ENCODE results near the gene CEACAM4. TPM values are rescaled to one million over a fixed set of nuclear protein-coding genes. Genes with fewer than 3 reads are reported as not detected.

The CEACAM4 gene
- total and polyA plus RNA-seq, 2 donors (not counting 1 experiment from before 2014, with no cell fraction given) = 0.34 TPM; not detected in 1

GRCh38 chr19:41588497-41589209 lies 38.2 kb downstream of the CEACAM4 start:
- H3K9ac ChIP-seq (ENCODE audit: low read length) = no peak overlapping the region
- H3K36me3 ChIP-seq (replicated peaks in 1 of 2; ENCODE audit: control extremely low read depth in 1 of 2, control insufficient read depth in 1 of 2, extremely low read depth in 1 of 2, insufficient read depth in 2 of 2, low read length in 1 of 2) = peaks cover 0 to 27% of the 10 kb centered on the region in 2 experiments
- no peak overlapping the region for H3K27ac Mint-ChIP-seq
- WGBS (ENCODE audit: insufficient coverage) = 77% methylated on average over 4 of the region's 6 CpGs
- no peaks in the 10 kb centered on the region for H3K4me1 Mint-ChIP-seq
- H3K27me3 Mint-ChIP-seq = peaks cover 8% of the 10 kb centered on the region
- CTCF ChIA-PET = interaction anchor here (0.6 to 2.1 kb wide), 2 partner anchors 8 to 164 kb away, joined by 3 to 8 read pairs; no protein-coding TSS in a partner anchor
- POLR2A ChIA-PET = no interaction called here
- H3K9me3 Mint-ChIP-seq (ENCODE audit: insufficient read depth) = no peaks in the 10 kb centered on the region
- no peaks in the 10 kb centered on the region for H3K9me3 ChIP-seq (ENCODE audit: control extremely low read depth in 1 of 3, control insufficient read depth in 2 of 3, insufficient read depth in 1 of 3, low read length in 2 of 3)
- ATAC-seq (ENCODE audit: low read depth) (no peak), DNase-seq (no peak)
- H3K4me3 Mint-ChIP-seq = no peak overlapping the region
- H3K79me2 ChIP-seq (ENCODE audit: control insufficient read depth, insufficient read depth, low read length) = no peaks in the 10 kb centered on the region
- H3K27me3 ChIP-seq (replicated peaks in 1 of 4; ENCODE audit: control extremely low read depth in 1 of 4, control insufficient read depth in 3 of 4, insufficient read depth in 4 of 4, low read length in 3 of 4) = peaks cover 0 to 10% (median 1%) of the 10 kb centered on the region in 4 experiments
- intact Hi-C loops (cut with micrococcal nuclease) = no loop called here
- H4K20me1 ChIP-seq (ENCODE audit: control insufficient read depth, insufficient read depth, low read length, poor library complexity, severe bottlenecking) = no peaks in the 10 kb centered on the region
- no peak overlapping the region for H3K27ac ChIP-seq (ENCODE audit: low read length in 2 of 2)
- no peak overlapping the region for H3K4me2 ChIP-seq (replicated peaks; ENCODE audit: low read depth, low read length, poor library complexity, severe bottlenecking)
- no peak overlapping the region for H3K4me3 ChIP-seq (ENCODE audit: control extremely low read depth in 1 of 5, extremely low read depth in 1 of 5, insufficient read depth in 1 of 5, low read depth in 2 of 5, low read length in 4 of 5)
- no peak for TF ChIP-seq CTCF (IDR thresholded peaks at IDR 0.05)
- no peak for TF ChIP-seq EZH2 (IDR thresholded peaks at IDR 0.05; ENCODE audit: borderline replicate concordance, insufficient read depth, low read depth, low read length, poor library complexity, severe bottlenecking)
- H3K4me1 ChIP-seq (ENCODE audit: control insufficient read depth in 2 of 2, insufficient read depth in 2 of 2, low read length in 2 of 2) = no peaks in the 10 kb centered on the region
- H2AFZ ChIP-seq (ENCODE audit: insufficient read depth, low read depth, low read length, poor library complexity, severe bottlenecking) = no peak overlapping the region

- TF ChIP-seq CTCF (IDR thresholded peaks at IDR 0.05) = no peak
- no peak for TF ChIP-seq EZH2 (IDR thresholded peaks at IDR 0.05; ENCODE audit: borderline replicate concordance, insufficient read depth, low read depth, low read length, poor library complexity, severe bottlenecking)
- no peak for DNase-seq
- intact Hi-C loops (cut with micrococcal nuclease) = no loop called here
- Mint-ChIP-seq H3K9me3 (ENCODE audit: insufficient read depth) (peaks cover 5% of the 10 kb centered on the region), H3K4me1 (no peaks in the 10 kb centered on the region), H3K27ac (no peak overlapping the region), H3K4me3 (no peak overlapping the region), H3K27me3 (peaks cover 8% of the 10 kb centered on the region)
- H3K27ac ChIP-seq (ENCODE audit: low read length in 2 of 2) = no peak overlapping the region
- H3K79me2 ChIP-seq (ENCODE audit: control insufficient read depth, insufficient read depth, low read length) = no peaks in the 10 kb centered on the region
- ChIA-PET POLR2A (no interaction called here), CTCF (interaction anchor here (0.9 to 2.1 kb wide), 2 partner anchors 9 to 24 kb away, joined by 4 to 8 read pairs; no protein-coding TSS in a partner anchor)
- no peak for ATAC-seq (ENCODE audit: low read depth)
- 100% methylated on average over 1 of the region's 4 CpGs for WGBS (ENCODE audit: insufficient coverage)
- H3K4me2 ChIP-seq (replicated peaks; ENCODE audit: low read depth, low read length, poor library complexity, severe bottlenecking) = no peak overlapping the region
- H2AFZ ChIP-seq (ENCODE audit: insufficient read depth, low read depth, low read length, poor library complexity, severe bottlenecking) = no peak overlapping the region
- H4K20me1 ChIP-seq (ENCODE audit: control insufficient read depth, insufficient read depth, low read length, poor library complexity, severe bottlenecking) = no peaks in the 10 kb centered on the region
- H3K27me3 ChIP-seq (replicated peaks in 1 of 4; ENCODE audit: control extremely low read depth in 1 of 4, control insufficient read depth in 3 of 4, insufficient read depth in 4 of 4, low read length in 3 of 4) = peaks cover 0 to 10% (median 1%) of the 10 kb centered on the region in 4 experiments
- H3K4me3 ChIP-seq (ENCODE audit: control extremely low read depth in 1 of 5, extremely low read depth in 1 of 5, insufficient read depth in 1 of 5, low read depth in 2 of 5, low read length in 4 of 5) = no peak overlapping the region
- H3K9ac ChIP-seq (ENCODE audit: low read length) = no peak overlapping the region
- no peaks in the 10 kb centered on the region for H3K4me1 ChIP-seq (ENCODE audit: control insufficient read depth in 2 of 2, insufficient read depth in 2 of 2, low read length in 2 of 2)
- peaks cover 0 to 4% (median 0%) of the 10 kb centered on the region in 3 donors for H3K9me3 ChIP-seq (ENCODE audit: control extremely low read depth in 1 of 3, control insufficient read depth in 2 of 3, insufficient read depth in 1 of 3, low read length in 2 of 3)
- peaks cover 0 to 33% of the 10 kb centered on the region in 2 experiments for H3K36me3 ChIP-seq (replicated peaks in 1 of 2; ENCODE audit: control extremely low read depth in 1 of 2, control insufficient read depth in 1 of 2, extremely low read depth in 1 of 2, insufficient read depth in 2 of 2, low read length in 1 of 2)
Measured at GRCh38 chr19:41587838-41588210, 39.0 kb downstream of the CEACAM4 start.

Data from B cell (primary cell).